ENCODE results near the gene PLA2G2C. TPM values are rescaled to one million over a fixed set of nuclear protein-coding genes. Genes with fewer than 3 reads are reported as not detected.

PLA2G2C gene
- total and polyA plus RNA-seq, 7 donors = not detected

DNA sequence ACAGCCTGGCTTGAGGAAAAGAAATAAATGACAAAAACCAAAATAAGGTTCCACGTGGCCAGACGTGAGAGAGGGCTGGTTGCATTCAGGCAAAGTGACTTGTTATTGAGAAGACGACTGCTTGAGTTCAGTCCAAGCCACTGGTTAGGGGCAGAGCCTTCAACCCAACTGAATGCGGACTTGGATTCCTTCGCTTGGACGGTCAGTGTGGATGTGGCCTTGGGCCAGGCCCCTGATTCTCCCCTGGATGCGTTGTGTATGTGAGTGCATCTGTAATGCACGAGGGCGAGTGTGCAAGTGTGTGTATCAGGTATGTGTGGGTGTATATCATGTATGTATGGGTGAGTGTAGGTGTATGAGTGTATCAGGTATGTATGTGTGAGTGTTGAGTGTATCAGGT is 45.3 kb downstream of the PLA2G2C start:
- ATAC-seq (no peak), DNase-seq (no peak)
- TF ChIP-seq, protein P1, sequence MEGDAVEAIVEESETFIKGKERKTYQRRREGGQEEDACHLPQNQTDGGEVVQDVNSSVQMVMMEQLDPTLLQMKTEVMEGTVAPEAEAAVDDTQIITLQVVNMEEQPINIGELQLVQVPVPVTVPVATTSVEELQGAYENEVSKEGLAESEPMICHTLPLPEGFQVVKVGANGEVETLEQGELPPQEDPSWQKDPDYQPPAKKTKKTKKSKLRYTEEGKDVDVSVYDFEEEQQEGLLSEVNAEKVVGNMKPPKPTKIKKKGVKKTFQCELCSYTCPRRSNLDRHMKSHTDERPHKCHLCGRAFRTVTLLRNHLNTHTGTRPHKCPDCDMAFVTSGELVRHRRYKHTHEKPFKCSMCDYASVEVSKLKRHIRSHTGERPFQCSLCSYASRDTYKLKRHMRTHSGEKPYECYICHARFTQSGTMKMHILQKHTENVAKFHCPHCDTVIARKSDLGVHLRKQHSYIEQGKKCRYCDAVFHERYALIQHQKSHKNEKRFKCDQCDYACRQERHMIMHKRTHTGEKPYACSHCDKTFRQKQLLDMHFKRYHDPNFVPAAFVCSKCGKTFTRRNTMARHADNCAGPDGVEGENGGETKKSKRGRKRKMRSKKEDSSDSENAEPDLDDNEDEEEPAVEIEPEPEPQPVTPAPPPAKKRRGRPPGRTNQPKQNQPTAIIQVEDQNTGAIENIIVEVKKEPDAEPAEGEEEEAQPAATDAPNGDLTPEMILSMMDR (IDR thresholded peaks at IDR 0.05) = no peak
- Histone ChIP-seq H3K4me3 (no peak overlapping the region), H3K4me1 (no peaks in the 10 kb centered on the region), H3K36me3 (ENCODE audit: insufficient read depth in 1 of 2, low read depth in 1 of 2) (no peaks in the 10 kb centered on the region), H3K27me3 (ENCODE audit: insufficient read depth in 3 of 3, low read length in 2 of 3) (peaks cover 0 to 10% (median 0%) of the 10 kb centered on the region in 3 donors), H3K9me3 (no peaks in the 10 kb centered on the region), H3K27ac (no peak overlapping the region)
- WGBS, 3 donors = 78 to 80% (median 80%) methylated on average over 9 of the region's 9 CpGs
- intact Hi-C loops (cut with DNase I) = no loop called here

DNA sequence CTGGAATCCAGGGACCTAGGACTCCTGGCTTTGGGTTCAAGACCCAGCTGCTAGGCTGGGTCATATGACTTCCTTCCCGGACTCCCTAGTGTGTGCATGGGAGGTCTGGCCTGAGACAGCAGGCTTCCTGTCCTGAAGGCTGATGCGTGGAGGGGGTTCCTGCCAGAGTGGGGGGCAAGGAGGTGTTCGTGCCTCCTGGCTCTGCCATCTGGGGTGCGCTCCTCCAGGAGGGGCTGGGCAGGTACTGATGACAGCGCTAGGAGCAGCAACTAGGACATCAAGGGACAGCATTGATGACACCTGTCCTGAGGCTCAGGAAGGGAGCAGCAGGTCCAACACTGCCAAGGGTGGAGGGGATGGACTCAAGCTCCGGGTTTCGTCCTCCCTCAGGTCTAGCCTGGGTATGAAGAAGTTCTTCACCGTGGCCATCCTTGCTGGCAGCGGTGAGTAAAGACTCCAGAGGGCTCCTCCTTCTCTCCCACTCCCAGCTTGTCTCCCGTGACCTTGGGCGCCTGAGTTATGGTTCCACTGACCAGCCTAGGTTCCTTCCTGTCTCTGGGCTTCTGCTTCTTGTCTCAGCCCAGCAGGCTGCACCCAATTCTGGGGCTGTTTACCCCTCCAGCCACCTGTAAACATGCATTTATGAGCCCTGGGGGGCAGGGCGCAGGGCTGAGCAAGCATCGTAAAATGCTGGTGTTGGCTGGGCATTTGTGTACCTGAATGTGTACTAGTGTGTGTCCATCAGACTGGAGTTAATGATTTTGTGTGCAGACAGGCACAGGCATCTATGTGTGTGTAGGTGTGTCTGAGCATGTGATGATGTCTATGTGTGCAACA is 46.3 kb downstream of the PLA2G2C start:
- no peaks in the 10 kb centered on the region for H3K4me1 ChIP-seq
- no peak overlapping the region for H3K27ac ChIP-seq
- ATAC-seq = no peak
- 73 to 85% (median 79%) methylated on average over 12 to 13 of the region's 13 CpGs for WGBS, 3 donors
- peaks cover 0 to 3% (median 0%) of the 10 kb centered on the region in 3 donors for H3K27me3 ChIP-seq (ENCODE audit: insufficient read depth in 3 of 3, low read length in 2 of 3)
- no peak for DNase-seq
- no peaks in the 10 kb centered on the region for H3K9me3 ChIP-seq
- intact Hi-C loops (cut with DNase I) = no loop called here
- TF ChIP-seq, protein P1 (IDR thresholded peaks at IDR 0.05) = no peak
- no peak overlapping the region for H3K4me3 ChIP-seq
- H3K36me3 ChIP-seq (ENCODE audit: insufficient read depth in 1 of 2, low read depth in 1 of 2) = no peaks in the 10 kb centered on the region

DNA sequence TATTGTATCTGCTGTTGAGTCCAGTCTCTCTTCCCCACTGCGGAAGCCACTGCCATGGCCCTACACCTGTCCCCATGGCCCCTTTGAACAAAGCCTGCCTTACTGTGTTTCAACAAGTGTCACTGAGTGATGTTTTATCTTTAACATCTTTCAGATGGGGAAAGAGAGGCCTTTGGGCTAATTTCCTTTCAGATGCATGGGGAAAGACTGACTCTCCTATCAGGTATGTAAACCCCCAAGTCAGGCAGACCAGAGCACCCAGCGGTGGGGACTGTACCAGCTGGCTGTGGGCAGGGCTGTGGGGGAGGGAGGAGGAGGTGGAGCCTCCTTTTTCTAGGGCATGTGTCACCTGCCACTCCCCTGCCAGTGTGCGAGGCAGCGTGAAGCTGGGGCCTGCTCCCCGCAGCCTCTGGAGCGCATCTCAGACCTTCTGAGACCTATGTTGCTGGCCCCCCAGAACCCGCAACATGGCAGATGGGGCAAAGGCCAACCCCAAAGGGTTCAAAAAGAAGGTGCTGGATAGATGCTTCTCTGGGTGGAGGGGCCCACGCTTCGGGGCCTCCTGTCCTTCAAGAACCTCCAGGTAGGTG is 47.3 kb downstream of the PLA2G2C start, which contains the start of gene PLA2G2F:
Gene PLA2G2F (plus strand): TSS at position 363 of the 590 bp plus-strand sequence. CDS start 105 bp downstream, at position 468.
- Histone ChIP-seq H3K27me3 (ENCODE audit: insufficient read depth in 3 of 3, low read length in 2 of 3) (peaks cover 0 to 3% (median 0%) of the 10 kb centered on the region in 3 donors), H3K36me3 (ENCODE audit: insufficient read depth in 1 of 2, low read depth in 1 of 2) (no peaks in the 10 kb centered on the region), H3K27ac (no peak within 1 kb of the TSS), H3K4me3 (no peak within 1 kb of the TSS), H3K4me1 (no peaks in the 10 kb centered on the region), H3K9me3 (no peaks in the 10 kb centered on the region)
- TF ChIP-seq, protein P1 (IDR thresholded peaks at IDR 0.05) = no peak
- ATAC-seq (no peak), DNase-seq (no peak)
- intact Hi-C loops (cut with DNase I) = no loop called here
- WGBS, 3 donors = 87 to 93% (median 90%) methylated on average over 9 of the region's 9 CpGs

DNA sequence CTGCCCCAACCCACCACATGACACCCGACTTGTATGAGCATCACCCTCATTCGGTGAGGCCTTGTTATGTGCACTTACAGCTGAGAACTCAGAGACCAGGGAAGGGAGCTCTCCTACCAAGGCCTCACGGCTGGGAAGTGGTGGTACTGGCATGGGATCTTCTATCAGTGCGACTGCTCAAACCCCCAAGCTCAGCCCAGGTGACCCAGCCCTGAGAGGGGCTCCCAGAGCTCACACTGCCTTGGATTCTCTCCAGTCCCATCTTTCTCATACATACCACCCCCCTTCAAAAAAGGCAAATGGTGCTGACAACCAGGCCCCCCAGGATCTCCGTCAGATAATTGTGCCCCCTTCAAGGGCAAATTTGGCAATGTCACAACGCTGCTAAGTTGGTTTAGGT is 48.0 kb downstream of the PLA2G2C start:
- DNase-seq (no peak), ATAC-seq (no peak)
- peaks cover 0 to 3% (median 0%) of the 10 kb centered on the region in 3 donors for H3K27me3 ChIP-seq (ENCODE audit: insufficient read depth in 3 of 3, low read length in 2 of 3)
- TF ChIP-seq, protein P1 (IDR thresholded peaks at IDR 0.05) = no peak
- WGBS, 3 donors = 86 to 96% (median 91%) methylated on average over 6 of the region's 6 CpGs
- no peak overlapping the region for H3K27ac ChIP-seq
- no peaks in the 10 kb centered on the region for H3K36me3 ChIP-seq (ENCODE audit: insufficient read depth in 1 of 2, low read depth in 1 of 2)
- H3K4me3 ChIP-seq = no peak overlapping the region
- no peaks in the 10 kb centered on the region for H3K4me1 ChIP-seq
- intact Hi-C loops (cut with DNase I) = no loop called here
- no peaks in the 10 kb centered on the region for H3K9me3 ChIP-seq
